Activated T-cell treated with anti-CD3 and anti-CD28 coated beads, Interleukin-2, amount 50 U/mL, for 72 hours (primary cell): ENCODE measurements around the gene LYST. TPM values are rescaled to one million over a fixed set of nuclear protein-coding genes. Genes with fewer than 3 reads are reported as not detected.
A peak's percentile ranks its signal among the peaks of the same experiment; 100 is the strongest.

Source experiments
- ATAC-seq, 2 donors: fragments of 150-1000 bp; cut with Tn5 transposase; replicated peaks in 1 of 2; 2 replicates each; pipeline ENCODE4 v1.10.0; 2021; ENCODE audit warnings: moderate library complexity in 2 of 2, mild to moderate bottlenecking in 1 of 2
- DNase-seq, 2 donors: peaks; one replicate each; pipeline ENCODE4 v3.0.0; 2021 to 2022; ENCODE audit warnings: mixed read lengths in 1 of 2
- H3K27ac Mint-ChIP-seq: one replicate; pipeline ENCODE4 v1.8.0; 2022; ENCODE audit warnings: mild to moderate bottlenecking, moderate library complexity, mixed read lengths
- H3K27me3 Mint-ChIP-seq: one replicate; pipeline ENCODE4 v1.8.0; 2022; ENCODE audit warnings: low read depth, mixed read lengths
- H3K36me3 Mint-ChIP-seq, 2 donors: one replicate each; pipeline ENCODE4 v1.8.0; 2022; ENCODE audit warnings: mixed read lengths in 2 of 2, mild to moderate bottlenecking in 1 of 2; ENCODE audit not compliant: insufficient read depth in 2 of 2
- H3K4me1 Mint-ChIP-seq: one replicate; pipeline ENCODE4 v1.8.0; 2022; ENCODE audit warnings: low read depth, mixed read lengths
- H3K4me3 Mint-ChIP-seq, 2 donors: one replicate each; pipeline ENCODE4 v1.8.0; 2022; ENCODE audit warnings: mild to moderate bottlenecking in 2 of 2, mixed read lengths in 2 of 2, moderate library complexity in 2 of 2
- H3K9me3 Mint-ChIP-seq, 2 donors: one replicate each; pipeline ENCODE4 v1.8.0; 2022; ENCODE audit warnings: mixed read lengths in 2 of 2
- total RNA-seq, 2 donors: library from RNA; stranded (reverse); gene quantifications; one replicate each; pipeline ENCODE4 v1.2.3, GENCODE V29; 2022

Gene LYST
- total RNA-seq, 2 donors from 2014 or later: 43.9 to 50.7 TPM

- Mint-ChIP-seq H3K4me3 (no peak overlapping the region), H3K9me3 (no peaks in the 10 kb centered on the region), H3K4me1 (no peaks in the 10 kb centered on the region), H3K36me3 (peaks cover 3 to 23% of the 10 kb centered on the region in 2 donors), H3K27ac (no peak overlapping the region), H3K27me3 (no peaks in the 10 kb centered on the region)
- DNase-seq (no peak), ATAC-seq (no peak)
Observed at GRCh38 chr1:235746245-235746644, 120.5 kb downstream of the LYST start.

- ATAC-seq: peak; percentile 27 to 48
- H3K27me3 Mint-ChIP-seq: no peaks in the 10 kb centered on the region
- no peaks in the 10 kb centered on the region for H3K4me1 Mint-ChIP-seq
- no peak for DNase-seq
- no peaks in the 10 kb centered on the region for H3K9me3 Mint-ChIP-seq
- no peak overlapping the region for H3K4me3 Mint-ChIP-seq
- peaks cover 3 to 25% of the 10 kb centered on the region in 2 donors for H3K36me3 Mint-ChIP-seq
- no peak overlapping the region for H3K27ac Mint-ChIP-seq
Observed at GRCh38 chr1:235745503-235746136, 121.1 kb downstream of the LYST start.

- no peak overlapping the region for H3K27ac Mint-ChIP-seq
- ATAC-seq: no peak
- no peaks in the 10 kb centered on the region for H3K27me3 Mint-ChIP-seq
- peaks cover 5 to 34% of the 10 kb centered on the region in 2 donors for H3K36me3 Mint-ChIP-seq
- no peaks in the 10 kb centered on the region for H3K4me1 Mint-ChIP-seq
- no peaks in the 10 kb centered on the region for H3K9me3 Mint-ChIP-seq
- DNase-seq: no peak
- H3K4me3 Mint-ChIP-seq: no peak overlapping the region
Observed at GRCh38 chr1:235742914-235743599, 123.6 kb downstream of the LYST start.

DNA sequence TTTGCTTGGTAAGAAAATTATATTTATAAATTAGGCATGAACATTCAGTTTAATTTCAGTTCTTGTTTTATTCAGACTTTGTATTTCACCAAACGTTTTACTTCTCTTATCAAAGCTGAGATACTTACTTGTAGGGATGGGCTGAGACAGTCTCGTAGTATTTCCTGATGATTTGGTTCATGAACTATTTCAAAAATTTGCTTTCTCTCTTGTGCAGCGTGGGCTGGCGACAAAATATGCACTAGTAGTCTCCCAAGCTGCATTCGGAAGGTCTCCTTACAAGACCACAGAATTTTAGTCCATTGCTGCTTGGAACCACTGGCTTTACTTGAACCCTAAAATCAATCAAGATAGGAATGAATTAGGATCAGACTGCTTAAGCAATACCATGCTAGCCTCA, 125.4 kb downstream of the LYST start:
- H3K4me3 Mint-ChIP-seq: no peak overlapping the region
- H3K4me1 Mint-ChIP-seq: no peaks in the 10 kb centered on the region
- H3K27me3 Mint-ChIP-seq: no peaks in the 10 kb centered on the region
- H3K36me3 Mint-ChIP-seq: peaks cover 5 to 34% of the 10 kb centered on the region in 2 donors
- H3K27ac Mint-ChIP-seq: no peak overlapping the region
- DNase-seq (no peak), ATAC-seq (no peak)
- no peaks in the 10 kb centered on the region for H3K9me3 Mint-ChIP-seq

DNA sequence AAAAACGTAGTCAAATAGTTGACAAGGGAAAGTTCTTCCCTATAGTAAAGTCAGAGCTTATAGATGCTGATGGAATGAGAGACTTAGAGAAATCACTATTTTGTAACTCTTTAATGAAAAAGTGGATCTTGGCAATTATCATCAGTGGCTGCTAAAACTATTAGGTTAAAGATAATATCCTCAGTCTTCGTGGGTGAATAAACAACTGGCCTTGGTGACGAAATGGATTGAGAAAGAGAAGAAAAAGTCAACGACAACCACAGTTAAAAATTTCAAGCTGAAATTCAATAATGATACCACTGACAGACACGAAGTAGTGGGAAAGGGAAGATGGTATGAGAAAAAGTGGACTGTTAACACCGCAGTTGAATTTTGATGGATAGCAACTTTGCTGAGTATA, 127.1 kb downstream of the LYST start:
- no peak overlapping the region for H3K27ac Mint-ChIP-seq
- H3K36me3 Mint-ChIP-seq: peaks cover 5 to 28% of the 10 kb centered on the region in 2 donors
- no peaks in the 10 kb centered on the region for H3K9me3 Mint-ChIP-seq
- no peaks in the 10 kb centered on the region for H3K27me3 Mint-ChIP-seq
- no peaks in the 10 kb centered on the region for H3K4me1 Mint-ChIP-seq
- no peak for DNase-seq
- no peak overlapping the region for H3K4me3 Mint-ChIP-seq
- no peak for ATAC-seq

DNA sequence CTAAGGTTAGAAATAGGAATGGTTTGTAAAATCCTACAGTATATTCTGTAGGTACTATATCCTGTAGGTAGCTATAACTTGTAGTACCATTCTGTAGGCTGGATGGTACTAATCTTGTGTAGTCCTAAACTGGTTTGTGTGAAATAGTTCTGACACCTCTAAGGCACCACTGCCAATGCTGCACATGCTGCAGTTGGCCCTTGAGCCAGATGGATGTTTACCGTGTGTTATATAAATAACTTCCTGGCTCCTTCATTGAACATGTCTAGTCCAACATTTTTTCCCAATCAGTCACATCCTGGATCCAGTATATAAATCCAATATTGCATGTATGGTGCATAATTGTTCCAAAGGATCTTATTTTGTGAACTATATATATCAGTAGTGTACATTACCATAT, 127.6 kb downstream of the LYST start:
- no peaks in the 10 kb centered on the region for H3K4me1 Mint-ChIP-seq
- no peak overlapping the region for H3K4me3 Mint-ChIP-seq
- ATAC-seq: no peak
- no peak overlapping the region for H3K27ac Mint-ChIP-seq
- H3K36me3 Mint-ChIP-seq: peaks cover 5 to 23% of the 10 kb centered on the region in 2 donors
- H3K27me3 Mint-ChIP-seq: no peaks in the 10 kb centered on the region
- no peak for DNase-seq
- H3K9me3 Mint-ChIP-seq: no peaks in the 10 kb centered on the region

DNA sequence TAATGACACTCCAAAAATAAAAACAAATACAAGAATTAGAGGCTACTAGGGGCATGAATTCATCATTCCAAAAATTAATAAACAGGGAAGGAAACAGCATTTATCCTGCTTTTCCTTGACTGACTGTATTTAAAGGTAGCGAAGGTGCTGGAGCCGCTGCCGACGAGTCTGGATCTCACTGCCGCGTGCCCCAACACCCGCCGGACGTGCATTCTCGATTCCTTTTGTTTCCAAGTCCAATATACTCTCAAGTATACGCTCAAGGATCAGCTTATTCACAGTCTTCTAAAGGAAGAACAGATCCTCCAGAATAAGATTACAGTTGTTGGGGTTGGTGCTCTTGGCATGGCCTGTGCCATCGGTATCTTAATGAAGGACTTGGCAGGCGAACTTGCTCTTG, 129.0 kb downstream of the LYST start:
- Mint-ChIP-seq H3K4me1 (no peaks in the 10 kb centered on the region), H3K36me3 (peaks cover 5 to 19% of the 10 kb centered on the region in 2 donors), H3K9me3 (no peaks in the 10 kb centered on the region), H3K27me3 (no peaks in the 10 kb centered on the region), H3K27ac (no peak overlapping the region), H3K4me3 (no peak overlapping the region)
- DNase-seq (no peak), ATAC-seq (no peak)

DNA sequence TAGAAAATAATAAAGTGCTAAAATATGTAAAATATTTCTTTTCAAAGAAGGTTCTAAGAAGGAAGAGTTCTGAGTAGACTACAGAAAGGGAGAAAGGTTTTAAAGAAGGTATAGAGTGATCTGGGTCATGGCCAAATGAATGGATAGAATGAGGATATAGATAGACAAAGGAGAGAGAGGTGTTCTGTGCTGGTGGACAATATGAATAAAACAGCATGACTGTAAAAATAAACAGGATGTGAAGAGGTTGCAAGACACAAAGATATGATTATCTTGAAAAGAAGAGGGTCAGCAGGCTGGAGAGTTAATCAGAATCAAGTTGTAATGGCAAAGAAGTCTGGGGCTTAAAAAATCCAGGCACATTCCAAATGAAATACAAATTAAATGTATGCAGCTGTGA, 130.4 kb downstream of the LYST start:
- ATAC-seq: no peak
- H3K4me3 Mint-ChIP-seq: no peak overlapping the region
- H3K9me3 Mint-ChIP-seq: no peaks in the 10 kb centered on the region
- H3K4me1 Mint-ChIP-seq: no peaks in the 10 kb centered on the region
- peaks cover 4 to 14% of the 10 kb centered on the region in 2 donors for H3K36me3 Mint-ChIP-seq
- peak overlapping the region; percentile 0 for H3K27ac Mint-ChIP-seq
- no peaks in the 10 kb centered on the region for H3K27me3 Mint-ChIP-seq
- DNase-seq: no peak

DNA sequence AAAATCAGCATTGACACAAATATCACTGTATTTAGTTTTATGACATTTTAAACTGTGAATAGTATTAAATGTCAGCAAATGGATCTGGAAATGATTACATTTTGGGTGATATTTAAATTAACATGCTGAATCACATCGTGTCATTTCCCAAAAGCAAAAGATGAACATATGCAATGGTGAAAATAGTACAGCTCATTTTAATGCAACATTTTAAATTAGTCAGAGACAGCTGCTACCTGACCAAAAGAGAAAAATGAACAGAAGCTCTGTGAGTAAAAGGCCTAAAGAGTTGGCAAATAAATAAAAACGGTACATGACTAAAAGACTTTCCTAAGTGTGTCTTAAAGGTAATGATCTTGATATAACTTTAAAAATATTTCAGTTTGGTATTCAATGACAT, 131.1 kb downstream of the LYST start:
- no peaks in the 10 kb centered on the region for H3K4me1 Mint-ChIP-seq
- no peak overlapping the region for H3K4me3 Mint-ChIP-seq
- H3K27me3 Mint-ChIP-seq: no peaks in the 10 kb centered on the region
- DNase-seq (no peak), ATAC-seq (peak in 1 of 2 donors; percentile 36)
- no peaks in the 10 kb centered on the region for H3K9me3 Mint-ChIP-seq
- peaks cover 4 to 10% of the 10 kb centered on the region in 2 donors for H3K36me3 Mint-ChIP-seq
- H3K27ac Mint-ChIP-seq: no peak overlapping the region

- peaks cover 4 to 5% of the 10 kb centered on the region in 2 donors for H3K36me3 Mint-ChIP-seq
- H3K4me1 Mint-ChIP-seq: no peaks in the 10 kb centered on the region
- DNase-seq (no peak), ATAC-seq (peak; percentile 47 to 68)
- no peaks in the 10 kb centered on the region for H3K9me3 Mint-ChIP-seq
- no peak overlapping the region for H3K27ac Mint-ChIP-seq
- no peaks in the 10 kb centered on the region for H3K27me3 Mint-ChIP-seq
- no peak overlapping the region for H3K4me3 Mint-ChIP-seq
Observed at GRCh38 chr1:235734335-235734734, 132.4 kb downstream of the LYST start.

- H3K9me3 Mint-ChIP-seq: no peaks in the 10 kb centered on the region
Observed at GRCh38 chr1:235730007-235730406, 136.7 kb downstream of the LYST start.

DNA sequence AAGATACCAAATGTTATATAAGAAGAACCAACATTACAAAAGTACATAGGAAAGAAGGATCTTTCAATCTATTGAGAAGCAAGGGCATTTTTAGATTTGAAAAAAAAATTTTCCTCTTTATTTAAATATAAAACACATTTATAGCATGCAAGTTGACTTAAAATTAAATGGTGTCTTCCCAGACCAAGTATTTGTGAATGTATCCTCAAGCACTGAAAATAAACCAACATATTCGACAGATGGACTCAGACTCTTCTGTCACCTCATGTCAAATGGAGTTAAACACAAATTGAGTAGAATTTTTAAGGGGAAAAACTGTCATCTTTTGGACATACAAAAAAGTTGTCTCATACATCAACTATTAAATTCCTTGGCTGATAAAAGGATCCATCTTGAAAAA, 140.1 kb downstream of the LYST start:
- Mint-ChIP-seq H3K27ac (no peak overlapping the region), H3K4me1 (no peaks in the 10 kb centered on the region), H3K27me3 (no peaks in the 10 kb centered on the region), H3K4me3 (no peak overlapping the region), H3K9me3 (no peaks in the 10 kb centered on the region), H3K36me3 (peaks cover 0 to 4% of the 10 kb centered on the region in 2 donors)
- ATAC-seq: no peak
- no peak for DNase-seq

More at GRCh38 chr1:235730007-235730406, 136.7 kb downstream of the LYST start:
- ATAC-seq: no peak
- DNase-seq: no peak
- H3K4me3 Mint-ChIP-seq: no peak overlapping the region
- no peaks in the 10 kb centered on the region for H3K4me1 Mint-ChIP-seq
- H3K27me3 Mint-ChIP-seq: no peaks in the 10 kb centered on the region
- no peaks in the 10 kb centered on the region for H3K36me3 Mint-ChIP-seq
- no peak overlapping the region for H3K27ac Mint-ChIP-seq

- ATAC-seq (no peak), DNase-seq (no peak)
- H3K27ac Mint-ChIP-seq: no peak overlapping the region
- no peaks in the 10 kb centered on the region for H3K27me3 Mint-ChIP-seq
- no peaks in the 10 kb centered on the region for H3K4me1 Mint-ChIP-seq
- H3K36me3 Mint-ChIP-seq: peaks cover 2 to 6% of the 10 kb centered on the region in 2 donors
- no peaks in the 10 kb centered on the region for H3K9me3 Mint-ChIP-seq
- no peak overlapping the region for H3K4me3 Mint-ChIP-seq
Observed at GRCh38 chr1:235725434-235725833, 141.3 kb downstream of the LYST start.

- Mint-ChIP-seq H3K36me3 (peaks cover 2 to 10% of the 10 kb centered on the region in 2 donors), H3K27me3 (no peaks in the 10 kb centered on the region), H3K4me1 (no peaks in the 10 kb centered on the region), H3K9me3 (no peaks in the 10 kb centered on the region), H3K27ac (no peak overlapping the region), H3K4me3 (no peak overlapping the region)
- DNase-seq (no peak), ATAC-seq (no peak)
Observed at GRCh38 chr1:235724730-235725129, 142.0 kb downstream of the LYST start.
